HCT116 (cell line): ENCODE data around the gene SRP9. TPM values are rescaled to one million over a fixed set of nuclear protein-coding genes. Genes with fewer than 3 reads are reported as not detected.

Experiments used
- ATAC-seq: fragments of 200-7000 bp; cut with Tn5 transposase; 2 replicates; pipeline ENCODE4 v1.9.1; 2020; ENCODE audit warnings: mild to moderate bottlenecking, moderate library complexity
- BruUV-seq: library from RNA; stranded (reverse); fragments of 400-500 nt; replicated peaks from 2 replicates; lab custom pipeline; 2021; lab: Mats Ljungman, UMichigan
- CTCF ChIA-PET: fragments of 300-600 bp; sonication (Branson Sonifier 250); formaldehyde crosslinking; loops from one replicate; lab custom pipeline; 2021; ENCODE audit warnings: antibody characterized with exemption; lab: Charles Lee
- POLR2A ChIA-PET: fragments of 300-600, 350-600 bp; sonication (Branson Sonifier 250); formaldehyde crosslinking; loops from one replicate; lab custom pipeline; 2021; ENCODE audit warnings: antibody characterized with exemption; lab: Charles Lee
- RAD21 ChIA-PET, 2 experiments: fragments of 300-600 bp; sonication (Branson Sonifier 250); formaldehyde crosslinking; loops; one replicate each; lab custom pipeline; 2023; ENCODE audit warnings: low total read pairs in 2 of 2; ENCODE audit not compliant: uncharacterized antibody in 2 of 2, unreplicated experiment in 2 of 2, low non-redundant PET in 1 of 2; lab: Charles Lee
- DNase-seq: peaks from one replicate; pipeline ENCODE4 v3.0.0-alpha.2; 2010; ENCODE audit warnings: low read depth, low spot score
- H2AFZ ChIP-seq: fragments of 200-600 bp; shearing (Covaris generic), sonication (generic); 2 replicates; pipeline ENCODE4 v1.6.1; 2017; ENCODE audit warnings: low read depth, mixed run types, mixed read lengths, antibody characterized with exemption, low read length; ENCODE audit not compliant: poor library complexity, severe bottlenecking
- H3K27ac ChIP-seq: 2 replicates; pipeline ENCODE4 v1.5.1; 2012; ENCODE audit warnings: low read depth, low read length
- H3K27me3 ChIP-seq: fragments of 200-600 bp; sonication (generic); 2 replicates; pipeline ENCODE4 v1.6.1; 2016; ENCODE audit warnings: mixed run types, low read length, mixed read lengths; ENCODE audit not compliant: insufficient read depth
- H3K36me3 ChIP-seq, 2 experiments: fragments of 200-500 bp in 1 of 2; fragments of 200-600 bp in 1 of 2; sonication (Bioruptor generic) in 1 of 2; sonication (generic) in 1 of 2; 2 replicates each; pipeline versions ENCODE4 v1.5.1 to v1.6.1; 2014 to 2016; ENCODE audit warnings: low read length in 2 of 2, inconsistent platforms in 1 of 2, mixed read lengths in 1 of 2, mixed run types in 1 of 2; ENCODE audit not compliant: insufficient read depth in 2 of 2, control insufficient read depth in 1 of 2
- H3K4me1 ChIP-seq, 2 experiments: fragments of 200-600 bp in 1 of 2; sonication (generic) in 1 of 2; 2 replicates each; pipeline versions ENCODE4 v1.5.1 to v1.6.1; 2012 to 2017; ENCODE audit warnings: low read length in 2 of 2, inconsistent platforms in 1 of 2, mild to moderate bottlenecking in 1 of 2, mixed read lengths in 1 of 2, mixed run types in 1 of 2, moderate library complexity in 1 of 2; ENCODE audit not compliant: insufficient read depth in 2 of 2, control insufficient read depth in 1 of 2
- H3K4me2 ChIP-seq: fragments of 200-600 bp; sonication (generic); 2 replicates; pipeline ENCODE4 v1.6.1; 2017; ENCODE audit warnings: mixed run types, low read length, mixed read lengths
- H3K4me3 ChIP-seq, 2 experiments: fragments of 200-600 bp in 1 of 2; sonication (generic) in 1 of 2; replicated peaks in 1 of 2; 2 replicates each; pipeline ENCODE4 v1.5.1; 2011 to 2016; ENCODE audit warnings: low read length in 2 of 2, control low read depth in 1 of 2, low read depth in 1 of 2, mild to moderate bottlenecking in 1 of 2, mixed read lengths in 1 of 2, mixed run types in 1 of 2
- H3K79me2 ChIP-seq: fragments of 200-600 bp; sonication (generic); 2 replicates; pipeline ENCODE4 v1.6.1; 2017; ENCODE audit warnings: mild to moderate bottlenecking, mixed run types, low read length, moderate library complexity, mixed read lengths; ENCODE audit not compliant: insufficient read depth
- H3K9ac ChIP-seq: fragments of 200-600 bp; sonication (generic); 2 replicates; pipeline ENCODE4 v1.6.1; 2016; ENCODE audit warnings: low read length, mixed read lengths
- H3K9me2 ChIP-seq: fragments of 200-600 bp; sonication (generic), shearing (Covaris generic); 2 replicates; pipeline ENCODE4 v1.6.1; 2017; ENCODE audit warnings: mixed run types, mild to moderate bottlenecking, moderate library complexity; ENCODE audit not compliant: insufficient read depth
- H3K9me3 ChIP-seq, 2 experiments: fragments of 200-500 bp in 1 of 2; fragments of 200-600 bp in 1 of 2; sonication (Bioruptor generic) in 1 of 2; sonication (generic) in 1 of 2; 2 replicates each; pipeline ENCODE4 v1.6.1; 2014 to 2017; ENCODE audit warnings: low read length in 2 of 2, mixed read lengths in 2 of 2, inconsistent platforms in 1 of 2, low read depth in 1 of 2, mild to moderate bottlenecking in 1 of 2, mixed run types in 1 of 2, moderate library complexity in 1 of 2; ENCODE audit not compliant: control insufficient read depth in 1 of 2, insufficient read depth in 1 of 2
- H4K20me1 ChIP-seq: fragments of 200-600 bp; sonication (generic), shearing (Covaris generic); 2 replicates; pipeline ENCODE4 v1.6.1; 2017; ENCODE audit warnings: mixed run types, mild to moderate bottlenecking, moderate library complexity; ENCODE audit not compliant: insufficient read depth
- CBX3 ChIP-seq: IDR thresholded peaks from 2 replicates; pipeline ENCODE4 v1.6.1; 2012; ENCODE audit warnings: low read depth
- CEBPB ChIP-seq: IDR thresholded peaks from 2 replicates; pipeline ENCODE4 v1.6.1; 2012; ENCODE audit warnings: low read depth
- EGR1 ChIP-seq: IDR thresholded peaks from 2 replicates; pipeline ENCODE4 v1.6.1; 2012; ENCODE audit warnings: low read depth
- ELF1 ChIP-seq: IDR thresholded peaks from 2 replicates; pipeline ENCODE4 v1.6.1; 2012; ENCODE audit warnings: low read depth, borderline replicate concordance
- EZH2 ChIP-seq: fragments of 200-600 bp; sonication (generic); IDR thresholded peaks from 2 replicates; pipeline ENCODE4 v1.6.1; 2017; ENCODE audit warnings: antibody characterized with exemption, mixed run types
- EZH2phosphoT487 ChIP-seq: fragments of 200-600 bp; IDR thresholded peaks from 2 replicates; pipeline ENCODE4 v1.6.1; 2018; ENCODE audit warnings: antibody characterized with exemption, borderline replicate concordance
- FOSL1 ChIP-seq: IDR thresholded peaks from 2 replicates; pipeline ENCODE4 v1.6.1; 2012; ENCODE audit warnings: low read depth
- JUND ChIP-seq: IDR thresholded peaks from 2 replicates; pipeline ENCODE4 v1.6.1; 2012
- POLR2A ChIP-seq: IDR thresholded peaks from 2 replicates; pipeline ENCODE4 v1.7.0; 2011; ENCODE audit warnings: borderline replicate concordance; ENCODE audit not compliant: insufficient read depth, insufficient read length; ENCODE audit errors: extremely low read depth
- RAD21 ChIP-seq: IDR thresholded peaks from 2 replicates; pipeline ENCODE4 v1.6.1; 2012; ENCODE audit warnings: low read depth, mild to moderate bottlenecking
- SIN3A ChIP-seq: IDR thresholded peaks from 2 replicates; pipeline ENCODE4 v1.6.1; 2012; ENCODE audit warnings: low read depth
- SRF ChIP-seq: IDR thresholded peaks from 2 replicates; pipeline ENCODE4 v1.6.1; 2012; ENCODE audit warnings: low read depth
- TCF7L2 ChIP-seq: IDR thresholded peaks from 2 replicates; pipeline ENCODE4 v1.7.0; 2011; ENCODE audit warnings: borderline replicate concordance, inconsistent platforms; ENCODE audit not compliant: insufficient read depth, insufficient read length; ENCODE audit errors: extremely low read depth
- ZFX ChIP-seq: fragments of 450-650 bp; IDR thresholded peaks from 2 replicates; pipeline ENCODE4 v1.6.1; 2017
- ZNF274 ChIP-seq: fragments of 200-500 bp; sonication (Bioruptor generic); IDR thresholded peaks from 2 replicates; pipeline ENCODE4 v1.6.1; 2014; ENCODE audit warnings: mild to moderate bottlenecking, low read depth, low read length, inconsistent platforms
- intact Hi-C: fragments of 100-400 bp; cut with micrococcal nuclease; formaldehyde crosslinking; loops from 2 replicates; pipeline ENCODE4 v1.10.0; 2022
- total RNA-seq: library from RNA; stranded (reverse); gene quantifications from one replicate; pipeline ENCODE4 v1.2.1, GENCODE V29; 2021; ENCODE audit not compliant: unreplicated experiment
- TF ChIP-seq, protein P1 (sequence below): IDR thresholded peaks from 2 replicates; pipeline ENCODE4 v1.6.1; 2011; ENCODE audit warnings: mild to moderate bottlenecking, low read length, moderate library complexity; ENCODE audit not compliant: insufficient replicate concordance; ENCODE audit errors: extremely low read depth
- TF ChIP-seq, protein P2 (sequence below): IDR thresholded peaks from 2 replicates; pipeline ENCODE4 v1.6.1; 2012
- TF ChIP-seq, protein P3 (sequence below): IDR thresholded peaks from 2 replicates; pipeline ENCODE4 v1.6.1; 2012

Gene SRP9
- total RNA-seq, 1 experiment from 2014 or later, result 220 TPM

DNA sequence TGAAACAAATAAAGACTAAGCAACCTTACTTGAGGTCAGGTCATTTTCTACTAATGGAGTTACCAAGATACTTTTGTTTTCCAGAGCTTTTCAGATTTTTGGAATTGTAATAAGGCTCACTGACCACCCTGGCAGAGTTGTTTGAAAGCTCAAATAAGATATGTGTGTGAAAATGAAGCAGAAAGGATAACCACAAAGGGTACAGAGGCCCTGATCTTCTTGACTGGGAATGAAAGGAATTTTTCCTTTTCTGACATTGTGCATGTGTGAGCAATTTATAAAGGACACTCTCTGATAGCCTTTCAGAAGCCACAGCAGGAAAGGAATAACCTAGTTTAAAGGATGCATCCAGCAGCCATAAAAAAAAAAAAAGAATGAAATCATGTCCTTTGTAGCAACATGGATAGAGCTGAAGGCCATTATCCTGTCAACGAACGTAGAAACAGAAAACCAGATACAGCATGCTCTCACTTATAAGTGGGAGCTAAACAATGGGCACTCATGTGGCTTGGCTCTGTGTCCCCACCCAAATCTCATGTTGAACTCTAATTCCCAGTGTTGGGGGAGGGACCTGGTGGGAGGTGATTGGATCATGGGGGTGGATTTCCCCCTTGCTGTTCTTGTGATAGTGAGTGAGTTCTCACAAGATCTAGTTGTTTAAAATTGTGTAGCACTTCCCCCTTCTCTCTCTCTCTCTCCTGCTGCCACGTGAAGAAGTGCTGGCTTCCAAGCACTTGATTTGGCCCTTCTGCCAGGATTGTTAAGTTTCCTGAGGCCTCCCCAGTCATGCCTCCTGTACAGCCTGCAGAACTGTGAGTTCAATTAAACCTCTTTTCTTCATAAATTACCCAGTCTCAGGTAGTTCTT, 3.1 kb upstream of the SRP9 start:
- intact Hi-C loops, result loop anchor here (5.0 to 10.0 kb wide), 2 partner anchors 110 to 117 kb away; partner anchors contain the start of genes LEFTY1 and TMEM63A
- Histone ChIP-seq H3K36me3 (no peaks in the 10 kb centered on the region), H3K4me2 (no peak overlapping the region), H3K79me2 (peaks cover 19% of the 10 kb centered on the region), H2AFZ (no peak overlapping the region), H3K9me3 (no peaks in the 10 kb centered on the region), H3K4me3 (no peak overlapping the region), H3K27me3 (no peaks in the 10 kb centered on the region), H3K9me2 (no peaks in the 10 kb centered on the region), H3K9ac (no peak overlapping the region), H3K27ac (no peak overlapping the region), H4K20me1 (no peaks in the 10 kb centered on the region), H3K4me1 (peaks cover 9 to 27% of the 10 kb centered on the region in 2 experiments; a peak in 3 of 4 replicates)
- BruUV-seq, result no TSS peak
- RAD21 ChIA-PET, result no interaction called here
- TF ChIP-seq CEBPB (no peak), SRF (no peak), SIN3A (no peak), EGR1 (no peak), RAD21 (no peak), EZH2phosphoT487 (no peak), CBX3 (no peak), POLR2A (no peak), EZH2 (no peak), ZFX (no peak), ZNF274 (no peak), FOSL1 (no peak), TCF7L2 (no peak), JUND (no peak), ELF1 (no peak)
- TF ChIP-seq, protein P1, sequence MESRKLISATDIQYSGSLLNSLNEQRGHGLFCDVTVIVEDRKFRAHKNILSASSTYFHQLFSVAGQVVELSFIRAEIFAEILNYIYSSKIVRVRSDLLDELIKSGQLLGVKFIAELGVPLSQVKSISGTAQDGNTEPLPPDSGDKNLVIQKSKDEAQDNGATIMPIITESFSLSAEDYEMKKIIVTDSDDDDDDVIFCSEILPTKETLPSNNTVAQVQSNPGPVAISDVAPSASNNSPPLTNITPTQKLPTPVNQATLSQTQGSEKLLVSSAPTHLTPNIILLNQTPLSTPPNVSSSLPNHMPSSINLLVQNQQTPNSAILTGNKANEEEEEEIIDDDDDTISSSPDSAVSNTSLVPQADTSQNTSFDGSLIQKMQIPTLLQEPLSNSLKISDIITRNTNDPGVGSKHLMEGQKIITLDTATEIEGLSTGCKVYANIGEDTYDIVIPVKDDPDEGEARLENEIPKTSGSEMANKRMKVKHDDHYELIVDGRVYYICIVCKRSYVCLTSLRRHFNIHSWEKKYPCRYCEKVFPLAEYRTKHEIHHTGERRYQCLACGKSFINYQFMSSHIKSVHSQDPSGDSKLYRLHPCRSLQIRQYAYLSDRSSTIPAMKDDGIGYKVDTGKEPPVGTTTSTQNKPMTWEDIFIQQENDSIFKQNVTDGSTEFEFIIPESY, result no peak
- TF ChIP-seq, protein P2, sequence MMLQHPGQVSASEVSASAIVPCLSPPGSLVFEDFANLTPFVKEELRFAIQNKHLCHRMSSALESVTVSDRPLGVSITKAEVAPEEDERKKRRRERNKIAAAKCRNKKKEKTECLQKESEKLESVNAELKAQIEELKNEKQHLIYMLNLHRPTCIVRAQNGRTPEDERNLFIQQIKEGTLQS, result no peak
- TF ChIP-seq, protein P3, sequence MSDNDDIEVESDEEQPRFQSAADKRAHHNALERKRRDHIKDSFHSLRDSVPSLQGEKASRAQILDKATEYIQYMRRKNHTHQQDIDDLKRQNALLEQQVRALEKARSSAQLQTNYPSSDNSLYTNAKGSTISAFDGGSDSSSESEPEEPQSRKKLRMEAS, result no peak
- CTCF ChIA-PET, result interaction anchor here (3.6 kb wide), 1 partner anchor 293 kb away, joined by 25 read pairs; no protein-coding TSS in a partner anchor
- ATAC-seq (no peak), DNase-seq (no peak)
- POLR2A ChIA-PET, result no interaction called here
